ENCODE results near the gene MUC5AC.

The MUC5AC gene

GRCh38 chr11:1235901-1236315 is 78.2 kb downstream of the MUC5AC start:
- in situ Hi-C loops (cut with HindIII; ENCODE audit: low pct_ligation_motif_present, low sequenced_read_pairs) = no loop called here
- TF ChIP-seq, protein P1, sequence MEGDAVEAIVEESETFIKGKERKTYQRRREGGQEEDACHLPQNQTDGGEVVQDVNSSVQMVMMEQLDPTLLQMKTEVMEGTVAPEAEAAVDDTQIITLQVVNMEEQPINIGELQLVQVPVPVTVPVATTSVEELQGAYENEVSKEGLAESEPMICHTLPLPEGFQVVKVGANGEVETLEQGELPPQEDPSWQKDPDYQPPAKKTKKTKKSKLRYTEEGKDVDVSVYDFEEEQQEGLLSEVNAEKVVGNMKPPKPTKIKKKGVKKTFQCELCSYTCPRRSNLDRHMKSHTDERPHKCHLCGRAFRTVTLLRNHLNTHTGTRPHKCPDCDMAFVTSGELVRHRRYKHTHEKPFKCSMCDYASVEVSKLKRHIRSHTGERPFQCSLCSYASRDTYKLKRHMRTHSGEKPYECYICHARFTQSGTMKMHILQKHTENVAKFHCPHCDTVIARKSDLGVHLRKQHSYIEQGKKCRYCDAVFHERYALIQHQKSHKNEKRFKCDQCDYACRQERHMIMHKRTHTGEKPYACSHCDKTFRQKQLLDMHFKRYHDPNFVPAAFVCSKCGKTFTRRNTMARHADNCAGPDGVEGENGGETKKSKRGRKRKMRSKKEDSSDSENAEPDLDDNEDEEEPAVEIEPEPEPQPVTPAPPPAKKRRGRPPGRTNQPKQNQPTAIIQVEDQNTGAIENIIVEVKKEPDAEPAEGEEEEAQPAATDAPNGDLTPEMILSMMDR (IDR thresholded peaks at IDR 0.05; ENCODE audit: low read depth, low read length, missing control alignments) = no peak
- DNase-seq = no peak
- H3K27ac ChIP-seq = no peak overlapping the region
- H3K36me3 ChIP-seq (replicated peaks) = no peaks in the 10 kb centered on the region
- no peaks in the 10 kb centered on the region for H3K27me3 ChIP-seq (replicated peaks)
- H3K4me3 ChIP-seq (ENCODE audit: low read depth, low read length) = no peak overlapping the region

DNA sequence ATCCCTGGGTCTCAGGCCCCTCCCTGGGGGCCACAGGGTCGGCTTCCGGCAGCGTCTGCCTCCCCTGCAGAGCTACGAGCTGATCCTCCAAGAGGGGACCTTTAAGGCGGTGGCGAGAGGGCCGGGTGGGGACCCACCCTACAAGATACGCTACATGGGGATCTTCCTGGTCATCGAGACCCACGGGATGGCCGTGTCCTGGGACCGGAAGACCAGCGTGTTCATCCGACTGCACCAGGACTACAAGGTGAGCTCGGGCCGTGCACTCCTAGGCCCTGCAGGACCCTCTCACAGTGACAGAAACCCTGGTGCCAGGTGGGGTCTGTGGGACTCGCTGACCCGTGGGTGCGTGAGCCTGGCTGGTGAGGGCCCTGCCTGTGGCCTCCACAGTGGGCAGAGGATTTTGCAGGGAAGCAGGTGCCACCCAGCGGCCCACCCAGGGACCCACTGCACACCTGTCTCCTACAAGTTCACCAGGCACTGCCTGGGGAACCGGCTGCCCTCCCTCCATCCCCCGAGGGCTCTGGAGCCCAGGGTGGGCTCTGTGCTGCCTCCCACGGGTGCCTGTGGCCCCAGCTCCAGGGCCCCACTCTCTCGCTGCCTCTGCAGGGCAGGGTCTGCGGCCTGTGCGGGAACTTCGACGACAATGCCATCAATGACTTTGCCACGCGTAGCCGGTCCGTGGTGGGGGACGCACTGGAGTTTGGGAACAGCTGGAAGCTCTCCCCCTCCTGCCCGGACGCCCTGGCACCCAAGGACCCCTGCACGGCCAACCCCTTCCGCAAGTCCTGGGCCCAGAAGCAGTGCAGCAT is 78.8 kb downstream of the MUC5AC start:
- Histone ChIP-seq H3K27me3 (replicated peaks) (no peaks in the 10 kb centered on the region), H3K4me3 (ENCODE audit: low read depth, low read length) (no peak overlapping the region), H3K36me3 (replicated peaks) (no peaks in the 10 kb centered on the region), H3K27ac (no peak overlapping the region)
- in situ Hi-C loops (cut with HindIII; ENCODE audit: low pct_ligation_motif_present, low sequenced_read_pairs) = no loop called here
- TF ChIP-seq, protein P1 (IDR thresholded peaks at IDR 0.05; ENCODE audit: low read depth, low read length, missing control alignments) = no peak
- DNase-seq = no peak

- no peak overlapping the region for H3K27ac ChIP-seq
- H3K4me3 ChIP-seq (ENCODE audit: low read depth, low read length) = no peak overlapping the region
- H3K36me3 ChIP-seq (replicated peaks) = no peaks in the 10 kb centered on the region
- no peak for DNase-seq
- TF ChIP-seq, protein P1 (IDR thresholded peaks at IDR 0.05; ENCODE audit: low read depth, low read length, missing control alignments) = no peak
- in situ Hi-C loops (cut with HindIII; ENCODE audit: low pct_ligation_motif_present, low sequenced_read_pairs) = no loop called here
- no peaks in the 10 kb centered on the region for H3K27me3 ChIP-seq (replicated peaks)
These were observed 79.4 kb downstream of the MUC5AC start for GRCh38 chr11:1237128-1237580.

- H3K27me3 ChIP-seq (replicated peaks) = no peaks in the 10 kb centered on the region
- TF ChIP-seq, protein P1 (IDR thresholded peaks at IDR 0.05; ENCODE audit: low read depth, low read length, missing control alignments) = no peak
- H3K36me3 ChIP-seq (replicated peaks) = no peaks in the 10 kb centered on the region
- no peak overlapping the region for H3K27ac ChIP-seq
- H3K4me3 ChIP-seq (ENCODE audit: low read depth, low read length) = no peak overlapping the region
- in situ Hi-C loops (cut with HindIII; ENCODE audit: low pct_ligation_motif_present, low sequenced_read_pairs) = no loop called here
- DNase-seq = no peak
These were observed 80.1 kb downstream of the MUC5AC start for GRCh38 chr11:1237851-1238250.

- Histone ChIP-seq H3K4me3 (ENCODE audit: low read depth, low read length) (no peak overlapping the region), H3K27me3 (replicated peaks) (no peaks in the 10 kb centered on the region), H3K27ac (no peak overlapping the region), H3K36me3 (replicated peaks) (no peaks in the 10 kb centered on the region)
- in situ Hi-C loops (cut with HindIII; ENCODE audit: low pct_ligation_motif_present, low sequenced_read_pairs) = no loop called here
- TF ChIP-seq, protein P1 (IDR thresholded peaks at IDR 0.05; ENCODE audit: low read depth, low read length, missing control alignments) = no peak
- DNase-seq = no peak
These were observed 81.2 kb downstream of the MUC5AC start for GRCh38 chr11:1238767-1239595.

All from brain microvascular endothelial cell (primary cell).